ENCODE measurements around the gene ADISSP.
A peak's percentile ranks its signal among the peaks of the same experiment; 100 is the strongest.
"Not testable (repeated sequence)": the region's sequence is repeated elsewhere in the genome, so short reads cannot be mapped to it uniquely, and the experiment has no call there.

The ADISSP gene

DNA sequence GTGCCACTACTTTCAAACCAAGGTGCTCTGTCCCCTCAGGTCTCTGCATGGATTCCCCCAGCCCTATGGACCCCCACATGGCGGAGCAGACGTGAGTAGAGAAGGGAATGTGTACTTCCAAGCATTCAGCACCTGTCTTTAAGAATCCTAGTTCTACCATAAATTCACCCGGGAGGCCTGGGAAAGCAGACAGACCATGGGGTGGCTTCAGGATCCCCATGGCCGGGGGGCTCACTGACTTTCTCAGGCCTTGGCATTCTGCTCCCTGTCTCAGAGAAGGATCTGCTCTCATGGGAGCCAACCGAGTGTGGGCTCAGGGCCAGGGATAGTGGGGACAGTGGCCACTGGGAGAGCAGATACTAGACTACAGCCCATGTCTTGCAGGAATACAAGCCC lies 30.8 kb upstream of the ADISSP start:
- DNase-seq (ENCODE audit: extremely low read depth in 1 of 2, low read depth in 1 of 2): no peak

DNA sequence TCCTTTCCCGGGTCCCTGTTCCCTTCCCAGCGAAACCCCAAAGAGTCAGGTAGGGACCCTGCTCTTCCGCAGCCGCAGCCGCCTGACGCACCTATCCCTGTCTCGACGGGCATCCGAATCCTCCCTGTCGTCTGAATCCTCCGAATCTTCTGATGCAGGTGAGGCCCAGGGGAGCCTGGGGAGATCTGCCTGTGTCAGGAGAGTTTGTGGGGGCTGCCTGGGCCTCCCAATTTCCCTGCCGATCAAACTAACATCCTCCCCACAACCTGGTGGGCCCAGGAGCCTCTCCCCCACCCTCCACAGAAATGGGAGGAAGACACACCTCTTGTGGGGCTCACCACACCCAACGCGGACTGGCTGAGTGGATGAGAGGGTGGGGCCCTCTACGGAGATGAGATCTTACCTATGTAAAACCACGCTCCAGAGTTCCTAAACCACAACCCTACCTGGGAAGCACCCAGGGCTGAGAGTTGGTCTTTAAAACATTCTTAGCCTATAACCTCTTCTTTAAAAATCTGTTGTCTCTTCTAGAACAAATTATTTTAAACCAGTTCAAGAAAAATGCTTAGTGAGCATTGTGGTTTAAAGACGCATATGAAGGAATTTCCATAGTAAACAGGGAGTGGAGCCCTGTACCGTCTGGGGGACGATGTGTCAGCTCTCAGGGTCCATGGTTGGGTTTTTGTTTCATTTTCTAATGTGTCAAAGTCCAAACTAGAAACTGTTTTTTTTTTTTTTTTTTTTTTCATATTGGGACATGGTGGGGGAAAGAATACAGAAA lies 30.2 kb upstream of the ADISSP start:
- no peak for DNase-seq (ENCODE audit: extremely low read depth in 1 of 2, low read depth in 1 of 2)

DNA sequence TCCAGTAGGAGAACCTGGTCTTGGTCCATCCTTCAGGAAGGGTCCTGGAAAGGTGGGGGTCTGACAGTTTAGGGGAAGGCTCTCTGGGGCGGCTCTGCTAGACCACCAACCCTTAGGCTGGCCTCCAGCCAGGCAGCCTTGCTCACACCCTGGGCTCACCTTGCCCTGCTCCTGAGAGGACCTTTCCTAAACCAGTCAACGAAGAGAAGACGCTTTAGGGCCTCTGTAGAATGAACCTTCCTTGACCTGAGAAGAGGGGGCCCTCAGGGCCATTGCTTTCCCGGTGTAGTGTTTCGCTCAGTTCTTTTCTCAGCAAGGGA lies 29.6 kb upstream of the ADISSP start:
- no peak for DNase-seq (ENCODE audit: extremely low read depth in 1 of 2, low read depth in 1 of 2)

- no peak for DNase-seq (ENCODE audit: extremely low read depth in 1 of 2, low read depth in 1 of 2)
These were observed 29.1 kb upstream of the ADISSP start for GRCh38 chr20:3796477-3797225.

- DNase-seq (ENCODE audit: extremely low read depth in 1 of 2, low read depth in 1 of 2): peak; percentile 73 to 87
These were observed 28.2 kb upstream of the ADISSP start, which contains the start of gene CDC25B for GRCh38 chr20:3795511-3796468. TSS of gene CDC25B (plus strand) at chr20:3796310. CDS start at chr20:3796532, 222 bp downstream.

DNA sequence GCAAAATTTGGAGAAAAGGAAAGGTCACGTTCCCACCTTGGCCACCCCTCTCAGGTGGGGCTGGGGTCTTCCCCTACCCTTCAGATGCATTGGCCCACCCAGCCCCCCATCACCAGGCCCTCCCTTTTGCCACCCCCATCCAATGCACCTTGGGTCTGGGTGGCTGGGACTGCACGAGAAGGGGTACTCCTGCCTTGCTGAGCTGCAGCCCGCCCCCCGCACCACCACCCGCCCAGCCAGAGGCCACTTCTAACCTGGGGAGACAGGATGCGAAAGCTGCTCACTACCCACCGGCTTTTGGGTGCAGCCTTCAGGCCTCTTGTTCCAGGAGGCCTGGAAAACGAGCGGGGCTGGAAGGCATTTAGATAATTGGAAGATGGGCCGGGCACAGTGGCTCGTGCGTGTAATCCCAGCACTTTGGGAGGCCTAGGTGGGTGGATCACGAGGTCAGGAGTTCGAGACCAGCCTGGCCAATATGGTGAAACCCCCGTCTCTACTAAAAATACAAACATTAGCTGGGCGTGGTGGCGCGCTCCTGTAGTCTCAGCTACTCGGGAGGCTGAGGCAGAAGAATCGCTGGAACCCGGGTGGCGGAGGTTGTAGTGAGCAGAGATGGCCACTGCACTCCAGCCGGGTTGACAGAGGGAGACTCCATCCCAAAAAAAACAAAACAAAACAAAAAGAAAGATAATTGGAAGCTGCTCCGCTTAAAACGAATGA lies 27.3 kb upstream of the ADISSP start:
- DNase-seq (ENCODE audit: extremely low read depth in 1 of 2, low read depth in 1 of 2): no peak

DNA sequence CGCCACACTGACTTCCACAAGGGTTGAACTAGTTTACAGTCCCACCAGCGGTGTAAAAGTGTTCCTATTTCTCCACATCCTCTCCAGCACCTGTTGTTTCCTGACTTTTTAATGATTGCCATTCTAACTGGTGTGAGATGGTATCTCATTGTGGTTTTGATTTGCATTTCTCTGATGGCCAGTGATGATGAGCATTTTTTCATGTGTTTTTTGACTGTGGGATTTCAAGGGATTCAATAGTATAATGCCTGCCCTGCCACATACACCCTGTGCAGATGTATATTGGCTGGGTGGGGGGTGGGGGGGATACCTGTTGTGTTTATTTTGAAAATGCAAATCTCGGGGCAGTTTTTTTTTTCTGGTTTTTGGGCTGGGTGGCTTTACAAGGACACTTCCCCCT lies 26.6 kb upstream of the ADISSP start:
- DNase-seq (ENCODE audit: extremely low read depth in 1 of 2, low read depth in 1 of 2): not testable (repeated sequence)

DNA sequence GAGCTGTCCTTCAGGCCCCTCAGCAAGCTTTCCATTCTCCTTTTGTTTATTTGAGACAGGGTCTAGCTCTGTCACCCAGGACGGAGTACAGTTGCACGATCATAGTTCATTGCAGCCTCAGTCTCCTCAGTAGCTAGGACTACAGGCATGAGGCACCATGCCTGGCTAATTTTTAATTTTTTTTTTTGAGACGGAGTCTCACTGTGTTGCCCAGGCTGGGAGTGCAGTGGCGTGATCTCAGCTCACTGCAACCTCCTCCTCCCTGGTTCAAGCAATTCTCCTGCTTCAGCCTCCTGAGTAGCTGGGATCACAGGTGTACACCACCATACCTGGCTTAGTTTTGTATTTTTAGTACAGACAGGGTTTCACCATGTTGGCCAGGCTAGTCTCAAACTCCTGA lies 21.6 kb upstream of the ADISSP start:
- not testable (repeated sequence) for DNase-seq (ENCODE audit: extremely low read depth in 1 of 2, low read depth in 1 of 2)

DNA sequence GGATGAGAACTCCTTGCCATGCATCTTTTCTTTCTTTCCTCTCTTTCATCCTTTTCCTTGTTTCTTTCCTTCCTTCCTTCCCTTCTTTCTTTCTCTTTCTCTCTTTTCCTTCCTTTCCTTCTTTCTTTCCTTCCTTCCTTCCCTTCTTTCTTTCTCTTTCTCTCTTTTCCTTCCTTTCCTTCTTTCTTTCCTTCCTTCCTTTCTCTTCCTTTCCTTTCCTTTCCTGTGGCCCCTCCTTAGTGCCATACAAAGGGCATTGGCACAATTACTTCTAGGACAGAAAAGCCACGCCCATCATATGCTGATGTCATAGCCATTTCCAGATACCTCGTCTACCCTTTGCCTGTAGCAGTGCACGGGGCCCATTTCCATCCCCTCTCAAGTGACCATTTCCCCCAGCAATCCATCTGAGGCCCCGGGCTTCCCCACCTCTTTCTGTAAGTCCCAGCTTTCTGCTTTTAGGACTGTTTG lies 21.2 kb upstream of the ADISSP start:
- DNase-seq (ENCODE audit: extremely low read depth in 1 of 2, low read depth in 1 of 2): no peak

- DNase-seq (ENCODE audit: extremely low read depth in 1 of 2, low read depth in 1 of 2): no peak
These were observed 19.9 kb upstream of the ADISSP start for GRCh38 chr20:3787324-3788014.

- DNase-seq (ENCODE audit: extremely low read depth in 1 of 2, low read depth in 1 of 2): peak in 1 of 2 donors; percentile 88
These were observed 19.2 kb upstream of the ADISSP start, which contains the start of gene CENPB for GRCh38 chr20:3786665-3787323. TSS of gene CENPB (minus strand) at chr20:3786740. CDS start at chr20:3786483, 257 bp downstream.

GRCh38 chr20:3786126-3786484 lies 18.6 kb upstream of the ADISSP start:
- peak in 1 of 2 donors; percentile 19 for DNase-seq (ENCODE audit: extremely low read depth in 1 of 2, low read depth in 1 of 2)

DNA sequence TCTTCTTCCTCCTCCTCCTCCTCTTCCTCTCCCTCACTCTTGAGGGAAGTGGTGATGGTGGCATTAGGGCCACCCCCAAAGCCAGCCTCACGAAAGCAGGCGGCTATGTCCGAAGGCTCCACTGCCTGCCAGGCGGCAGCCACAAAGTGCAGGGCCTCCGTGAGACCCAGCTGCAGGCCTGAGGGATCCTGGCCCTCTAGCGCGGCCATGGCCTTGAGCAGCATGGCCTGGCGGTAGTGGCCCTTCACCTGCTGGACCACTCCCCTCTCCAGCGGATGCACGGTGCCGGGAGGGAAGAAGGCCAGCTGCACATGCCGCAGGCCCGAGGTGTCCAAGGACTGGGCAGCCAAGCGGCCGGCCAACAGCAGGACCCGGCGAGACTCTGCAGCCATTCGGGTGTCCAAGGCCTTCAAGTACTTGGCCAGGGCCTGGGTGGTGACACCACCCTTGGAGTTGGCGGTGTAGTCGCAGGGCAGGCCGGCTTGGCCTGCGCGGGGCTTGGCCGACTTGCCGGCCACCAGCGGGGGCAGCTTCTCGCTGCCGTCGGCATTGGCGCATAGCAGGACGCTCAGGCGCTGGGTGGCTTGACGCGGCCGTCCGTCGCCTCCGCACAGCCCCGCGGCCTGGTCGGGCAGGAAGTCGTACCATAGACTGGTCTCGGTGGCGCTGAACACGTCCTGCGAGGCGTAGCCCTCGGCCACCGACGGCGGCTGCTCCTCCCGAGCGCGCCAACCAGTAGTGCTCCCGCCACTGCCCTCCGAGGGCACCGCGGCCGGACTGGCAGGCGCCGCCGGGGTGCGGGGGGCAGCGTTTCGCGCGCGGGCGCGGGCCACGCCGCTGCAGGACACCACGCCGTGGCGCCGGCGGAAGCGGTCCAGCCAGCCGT lies 17.9 kb upstream of the ADISSP start:
- DNase-seq (ENCODE audit: extremely low read depth in 1 of 2, low read depth in 1 of 2): no peak

- no peak for DNase-seq (ENCODE audit: extremely low read depth in 1 of 2, low read depth in 1 of 2)
These were observed 17.3 kb upstream of the ADISSP start for GRCh38 chr20:3784863-3785239.

GRCh38 chr20:3784216-3784853 lies 16.8 kb upstream of the ADISSP start:
- no peak for DNase-seq (ENCODE audit: extremely low read depth in 1 of 2, low read depth in 1 of 2)

DNA sequence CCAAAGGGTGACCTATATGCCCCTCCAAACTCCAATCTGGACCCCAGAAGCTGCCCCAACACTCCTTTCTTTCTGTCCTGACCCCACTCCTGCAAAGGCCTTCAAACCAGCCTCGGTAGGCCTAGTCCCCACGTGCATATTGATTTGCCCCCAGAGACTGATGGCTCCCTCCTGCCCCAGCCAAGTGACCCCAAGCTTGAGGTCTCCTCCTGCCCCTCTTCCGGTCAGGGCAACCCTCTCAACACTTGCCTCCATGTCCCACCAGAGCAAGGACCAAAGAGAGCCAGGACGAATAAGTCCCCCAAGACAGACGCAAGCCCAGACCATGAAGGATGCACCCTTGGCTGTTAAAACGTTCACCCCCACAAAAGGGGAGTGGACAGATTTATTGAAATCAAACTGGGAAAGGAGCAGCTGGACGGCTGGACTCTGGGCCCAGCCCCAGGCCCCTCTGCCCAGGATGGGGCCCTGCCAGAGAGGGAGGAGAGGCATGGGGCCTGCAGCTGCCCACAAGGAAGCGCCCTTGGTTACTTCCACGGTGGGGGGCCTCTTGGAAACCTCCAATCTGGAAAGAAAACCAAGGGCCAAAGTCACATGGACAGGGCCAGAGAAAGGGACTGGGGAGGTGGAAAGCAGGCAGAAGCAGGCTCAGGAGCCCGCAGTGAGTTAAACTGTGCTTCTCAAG lies 16.1 kb upstream of the ADISSP start:
- DNase-seq (ENCODE audit: extremely low read depth in 1 of 2, low read depth in 1 of 2): no peak

GRCh38 chr20:3783068-3783489 lies 15.5 kb upstream of the ADISSP start:
- DNase-seq (ENCODE audit: extremely low read depth in 1 of 2, low read depth in 1 of 2): no peak

All from activated CD8-positive, alpha-beta memory T cell treated with anti-CD3 and anti-CD28 coated beads for 1 hour (primary cell).